Measurements from ENCODE around the gene ITPR1.

ITPR1 gene

GRCh38 chr3:4819746-4820145 lies 326.6 kb downstream of the ITPR1 start:
- DNase-seq = no peak

- DNase-seq = no peak
Measured at GRCh38 chr3:4820296-4821121, 327.4 kb downstream of the ITPR1 start.

GRCh38 chr3:4821338-4821737 lies 328.2 kb downstream of the ITPR1 start:
- DNase-seq = no peak

GRCh38 chr3:4821975-4822374 lies 328.8 kb downstream of the ITPR1 start:
- DNase-seq = no peak

GRCh38 chr3:4822568-4822967 lies 329.4 kb downstream of the ITPR1 start:
- DNase-seq = no peak

GRCh38 chr3:4823385-4823784 lies 330.2 kb downstream of the ITPR1 start:
- DNase-seq = no peak

GRCh38 chr3:4823986-4824925 lies 331.1 kb downstream of the ITPR1 start:
- no peak for DNase-seq

GRCh38 chr3:4824926-4825325 lies 331.8 kb downstream of the ITPR1 start:
- DNase-seq = peak; percentile 93

GRCh38 chr3:4825436-4826236 lies 332.5 kb downstream of the ITPR1 start:
- no peak for DNase-seq

- no peak for DNase-seq
Measured at GRCh38 chr3:4826237-4827100, 333.3 kb downstream of the ITPR1 start.

GRCh38 chr3:4827767-4828166 lies 334.6 kb downstream of the ITPR1 start:
- peak; percentile 32 for DNase-seq

- peak; percentile 86 for DNase-seq
Measured at GRCh38 chr3:4828279-4829030, 335.3 kb downstream of the ITPR1 start.

GRCh38 chr3:4829031-4829394 lies 335.9 kb downstream of the ITPR1 start:
- no peak for DNase-seq

- DNase-seq = no peak
Measured at GRCh38 chr3:4830586-4830914, 337.4 kb downstream of the ITPR1 start.

GRCh38 chr3:4831580-4831950 lies 338.4 kb downstream of the ITPR1 start:
- DNase-seq = no peak

GRCh38 chr3:4833471-4833870 lies 340.3 kb downstream of the ITPR1 start:
- DNase-seq = no peak

GRCh38 chr3:4834403-4834866 lies 341.3 kb downstream of the ITPR1 start:
- DNase-seq = no peak

- no peak for DNase-seq
Measured at GRCh38 chr3:4835616-4836043, 342.5 kb downstream of the ITPR1 start.

- no peak for DNase-seq
Measured at GRCh38 chr3:4836516-4836915, 343.4 kb downstream of the ITPR1 start.

GRCh38 chr3:4837374-4837930 lies 344.3 kb downstream of the ITPR1 start:
- no peak for DNase-seq

GRCh38 chr3:4838621-4839022 lies 345.5 kb downstream of the ITPR1 start:
- no peak for DNase-seq
